Mesenteric fat pad (tissue), 1 donor: ENCODE results near the gene GPHN. TPM values are rescaled to one million over a fixed set of nuclear protein-coding genes. Genes with fewer than 3 reads are reported as not detected.

Source experiments
- DNase-seq: peaks from one replicate; pipeline ENCODE4 v3.0.0-alpha.2; 2020; ENCODE audit warnings: low spot score
- total RNA-seq: library from RNA; stranded (reverse); fragmentation: NEBNext Ultra II Directional; extraction: Animal tissue kit (Norgen Biotek cat#: 25700); gene quantifications from one replicate; pipeline ENCODE4 v1.2.1, GENCODE V29; 2021
- donor health status: DM: yes; HTN: yes; CAD: no.

GPHN gene
- total RNA-seq, 1 donor from 2014 or later: 21.9 TPM

DNA sequence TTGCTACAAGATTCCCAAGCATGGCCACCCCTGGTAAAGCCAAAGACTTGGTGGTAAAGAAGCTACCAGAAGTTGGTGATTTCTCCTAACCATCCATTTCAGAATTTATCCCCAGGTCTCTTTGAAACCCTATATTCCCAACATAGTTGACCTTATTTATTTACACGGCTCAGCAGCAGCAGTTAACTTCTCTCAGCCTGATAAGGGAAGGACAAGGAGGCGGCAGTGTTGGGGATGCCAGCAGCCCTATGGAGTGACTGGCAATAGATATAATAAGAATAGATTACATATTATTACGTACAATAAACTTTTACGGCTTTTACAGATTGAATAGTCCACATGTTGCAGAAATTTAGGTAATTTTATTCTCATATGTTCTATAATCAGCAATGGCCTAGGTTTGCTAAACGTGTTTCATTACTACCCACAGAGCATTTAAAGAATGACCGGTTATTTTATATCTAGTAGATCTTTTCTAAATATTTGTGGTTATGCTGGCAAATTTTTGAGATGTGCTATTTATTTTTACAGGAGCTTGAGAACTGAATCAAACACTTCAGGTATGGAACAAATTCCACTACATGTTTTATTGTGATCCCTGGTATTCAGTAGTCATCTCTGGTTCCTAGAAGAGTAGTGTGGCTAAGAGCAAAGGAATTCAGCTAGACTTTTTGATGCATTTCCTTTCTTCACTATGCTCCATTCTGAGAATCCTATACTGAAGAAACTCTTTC lies 713.5 kb downstream of the GPHN start:
- no peak for DNase-seq

DNA sequence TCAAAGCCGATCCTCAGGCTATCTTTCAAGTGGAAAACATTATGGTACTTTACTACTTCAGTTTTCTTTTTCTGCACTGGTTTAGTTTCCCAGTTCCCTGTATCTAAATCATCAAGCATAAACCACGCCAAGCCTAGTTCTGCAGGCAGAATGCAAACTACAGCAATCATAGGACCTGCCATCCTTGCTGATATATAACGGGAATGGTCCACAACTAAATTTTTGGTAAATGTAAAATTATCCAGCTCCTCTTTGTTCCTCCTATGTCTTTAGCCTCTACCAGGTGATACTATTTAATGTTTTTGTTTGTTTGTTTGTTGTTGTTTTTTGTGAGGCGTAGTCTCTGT lies 714.0 kb downstream of the GPHN start:
- DNase-seq: no peak

DNA sequence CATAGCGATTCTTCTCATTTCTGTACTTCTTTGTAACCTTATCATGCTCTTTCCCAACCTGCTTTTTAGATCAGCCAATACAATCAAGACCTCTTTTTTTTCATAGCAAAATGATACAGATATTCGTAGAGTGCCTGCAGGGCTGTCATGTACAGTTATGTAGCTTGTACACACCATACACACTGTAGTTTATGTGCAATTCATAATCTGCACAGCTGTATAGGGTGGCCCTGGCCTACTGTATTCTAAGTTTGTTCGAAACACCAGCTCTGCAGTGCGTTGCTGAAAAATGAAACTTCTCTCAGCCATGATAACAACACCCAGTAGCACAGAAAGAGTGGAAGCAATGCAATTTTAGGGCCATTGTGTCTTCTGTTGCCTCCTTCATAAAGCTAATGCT lies 717.6 kb downstream of the GPHN start:
- no peak for DNase-seq

DNA sequence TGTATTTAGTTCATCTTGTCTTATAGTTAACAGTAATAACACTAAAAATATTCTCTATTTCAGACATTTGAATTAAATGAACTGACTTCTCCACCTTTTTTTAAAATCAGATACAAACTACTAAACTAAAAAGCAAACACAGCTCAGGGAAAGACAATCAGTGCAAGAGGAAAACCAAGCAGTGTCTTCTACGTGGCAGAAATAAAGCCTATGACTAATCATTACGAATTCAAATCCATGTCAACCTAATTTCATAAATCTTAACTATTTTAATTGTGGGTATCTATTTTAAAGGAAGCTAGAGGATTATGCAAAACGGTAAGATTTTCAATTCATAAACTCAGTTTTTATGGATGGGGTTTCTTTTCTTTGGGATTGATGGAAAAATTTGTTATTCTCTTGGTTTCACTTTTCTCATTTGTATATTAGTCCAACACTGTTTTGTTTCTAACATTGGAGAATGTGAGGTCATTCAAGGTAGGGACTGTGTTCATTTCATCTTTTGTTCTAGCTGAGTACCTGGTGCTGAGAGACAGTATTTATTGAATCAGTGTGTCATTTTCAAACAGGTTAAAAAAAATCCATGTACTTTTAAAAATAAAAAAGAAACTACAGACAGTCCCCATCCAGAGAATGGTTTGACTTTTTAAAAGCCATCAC lies 720.5 kb downstream of the GPHN start:
- DNase-seq: no peak

Other genes with a start within 250 kb of the GPHN start
- gene CCDC196, start 21.8 kb upstream of the GPHN start, total RNA-seq: not detected